ENCODE measurements around the gene TSNAX.

DNA sequence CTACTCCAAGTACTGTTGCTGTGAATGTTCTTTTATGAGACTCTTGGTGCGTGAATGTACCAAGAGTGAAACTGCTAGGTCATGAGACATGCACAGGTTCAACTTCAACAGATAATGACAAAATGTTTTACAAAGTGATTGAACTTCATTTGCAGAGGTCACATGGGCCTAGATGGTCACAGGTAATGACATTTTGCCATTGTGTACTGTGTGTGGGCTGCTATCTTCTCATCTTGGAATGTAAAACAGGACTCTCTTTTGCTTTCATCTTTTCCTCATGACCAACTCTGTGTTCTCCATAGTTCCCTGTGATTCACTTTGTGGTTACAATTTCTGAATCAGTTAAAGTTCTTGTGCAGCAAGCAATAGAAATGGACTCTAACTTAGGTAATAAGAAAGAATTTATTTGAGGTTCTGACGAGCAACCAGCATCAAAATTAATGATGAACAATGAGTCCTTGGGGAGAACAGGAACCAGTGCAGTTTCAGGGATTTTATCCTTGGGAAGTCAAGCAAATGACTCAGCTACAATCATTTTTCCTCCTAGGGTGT, 16.2 kb upstream of the TSNAX start:
- TF ChIP-seq, protein P1, sequence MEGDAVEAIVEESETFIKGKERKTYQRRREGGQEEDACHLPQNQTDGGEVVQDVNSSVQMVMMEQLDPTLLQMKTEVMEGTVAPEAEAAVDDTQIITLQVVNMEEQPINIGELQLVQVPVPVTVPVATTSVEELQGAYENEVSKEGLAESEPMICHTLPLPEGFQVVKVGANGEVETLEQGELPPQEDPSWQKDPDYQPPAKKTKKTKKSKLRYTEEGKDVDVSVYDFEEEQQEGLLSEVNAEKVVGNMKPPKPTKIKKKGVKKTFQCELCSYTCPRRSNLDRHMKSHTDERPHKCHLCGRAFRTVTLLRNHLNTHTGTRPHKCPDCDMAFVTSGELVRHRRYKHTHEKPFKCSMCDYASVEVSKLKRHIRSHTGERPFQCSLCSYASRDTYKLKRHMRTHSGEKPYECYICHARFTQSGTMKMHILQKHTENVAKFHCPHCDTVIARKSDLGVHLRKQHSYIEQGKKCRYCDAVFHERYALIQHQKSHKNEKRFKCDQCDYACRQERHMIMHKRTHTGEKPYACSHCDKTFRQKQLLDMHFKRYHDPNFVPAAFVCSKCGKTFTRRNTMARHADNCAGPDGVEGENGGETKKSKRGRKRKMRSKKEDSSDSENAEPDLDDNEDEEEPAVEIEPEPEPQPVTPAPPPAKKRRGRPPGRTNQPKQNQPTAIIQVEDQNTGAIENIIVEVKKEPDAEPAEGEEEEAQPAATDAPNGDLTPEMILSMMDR (IDR thresholded peaks at IDR 0.05), result no peak
- no peak for TF ChIP-seq POLR2A (IDR thresholded peaks at IDR 0.05)
